GM12891 (cell line): Measurements from ENCODE around the gene OLFM1.

Source experiments
- PAX5 ChIP-seq: IDR thresholded peaks from 2 replicates; pipeline ENCODE4 v1.6.1; 2011; ENCODE audit warnings: low read length, moderate library complexity, mild to moderate bottlenecking; ENCODE audit not compliant: insufficient read depth, severe bottlenecking
- POLR2A ChIP-seq: IDR thresholded peaks from 2 replicates; pipeline ENCODE4 v1.6.1; 2011; ENCODE audit warnings: low read depth, low read length, control low read depth
- POLR2AphosphoS5 ChIP-seq: IDR thresholded peaks from 2 replicates; pipeline ENCODE4 v1.6.1; 2011; ENCODE audit warnings: low read depth, low read length, control low read depth
- POU2F2 ChIP-seq: IDR thresholded peaks from 2 replicates; pipeline ENCODE4 v1.6.1; 2011; ENCODE audit warnings: low read depth, mild to moderate bottlenecking, control low read depth, low read length, moderate library complexity
- SPI1 ChIP-seq: IDR thresholded peaks from 2 replicates; pipeline ENCODE4 v1.6.1; 2011; ENCODE audit warnings: low read depth, low read length, control low read depth
- TAF1 ChIP-seq: IDR thresholded peaks from 2 replicates; pipeline ENCODE4 v1.6.1; 2011; ENCODE audit warnings: low read depth, low read length, control low read depth

- TF ChIP-seq POLR2A (no peak), SPI1 (no peak), POU2F2 (no peak), TAF1 (no peak), POLR2AphosphoS5 (no peak), PAX5 (no peak)
These were observed 21.7 kb upstream of the OLFM1 start for GRCh38 chr9:135065804-135066203.
